Measurements from ENCODE around the gene SPOCK1.
A peak's percentile ranks its signal among the peaks of the same experiment; 100 is the strongest.

The SPOCK1 gene

DNA sequence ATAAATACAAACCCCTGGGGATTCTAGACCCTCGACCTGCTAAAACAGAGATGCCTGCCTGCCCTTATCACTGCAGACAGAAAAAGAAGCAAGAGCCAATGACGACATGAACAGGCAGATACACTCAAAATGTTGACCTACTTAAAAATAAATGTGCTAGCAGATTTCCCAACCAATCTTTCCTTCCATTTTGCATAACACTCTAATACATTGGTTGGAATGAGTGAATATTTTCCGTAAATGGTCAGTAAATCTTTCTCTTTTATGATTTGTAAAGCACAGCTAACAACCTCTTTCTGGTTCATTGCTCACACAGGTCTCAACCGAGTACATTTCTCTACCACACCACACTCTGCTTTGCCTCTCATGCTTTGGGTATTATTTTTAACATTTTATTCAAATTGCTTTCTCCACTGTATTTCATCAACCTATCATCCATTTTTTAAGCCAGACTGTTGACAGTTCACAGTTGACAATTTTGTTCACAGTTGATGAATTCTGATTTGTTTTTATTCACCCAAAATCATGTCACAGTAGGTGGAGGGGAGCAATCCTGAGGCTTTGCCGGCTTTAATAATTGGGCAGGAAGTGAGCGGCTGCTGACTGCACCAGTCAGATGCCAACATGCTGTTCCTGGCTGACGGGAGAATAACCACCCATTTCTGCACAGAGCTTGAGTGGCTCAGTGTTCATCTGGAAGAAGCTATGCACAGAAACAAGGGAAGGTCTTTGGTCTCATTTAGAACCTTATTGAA, 426.6 kb downstream of the SPOCK1 start:
- Histone ChIP-seq H3K27ac (peak overlapping the region; percentile 65 to 71), H3K9me3 (no peaks in the 10 kb centered on the region), H3K36me3 (no peaks in the 10 kb centered on the region), H3K4me1 (peaks cover 0 to 21% (median 15%) of the 10 kb centered on the region in 4 donors), H3K4me3 (peak overlapping the region; percentile 8 to 23), H3K27me3 (no peaks in the 10 kb centered on the region)
- TF ChIP-seq, protein P1, sequence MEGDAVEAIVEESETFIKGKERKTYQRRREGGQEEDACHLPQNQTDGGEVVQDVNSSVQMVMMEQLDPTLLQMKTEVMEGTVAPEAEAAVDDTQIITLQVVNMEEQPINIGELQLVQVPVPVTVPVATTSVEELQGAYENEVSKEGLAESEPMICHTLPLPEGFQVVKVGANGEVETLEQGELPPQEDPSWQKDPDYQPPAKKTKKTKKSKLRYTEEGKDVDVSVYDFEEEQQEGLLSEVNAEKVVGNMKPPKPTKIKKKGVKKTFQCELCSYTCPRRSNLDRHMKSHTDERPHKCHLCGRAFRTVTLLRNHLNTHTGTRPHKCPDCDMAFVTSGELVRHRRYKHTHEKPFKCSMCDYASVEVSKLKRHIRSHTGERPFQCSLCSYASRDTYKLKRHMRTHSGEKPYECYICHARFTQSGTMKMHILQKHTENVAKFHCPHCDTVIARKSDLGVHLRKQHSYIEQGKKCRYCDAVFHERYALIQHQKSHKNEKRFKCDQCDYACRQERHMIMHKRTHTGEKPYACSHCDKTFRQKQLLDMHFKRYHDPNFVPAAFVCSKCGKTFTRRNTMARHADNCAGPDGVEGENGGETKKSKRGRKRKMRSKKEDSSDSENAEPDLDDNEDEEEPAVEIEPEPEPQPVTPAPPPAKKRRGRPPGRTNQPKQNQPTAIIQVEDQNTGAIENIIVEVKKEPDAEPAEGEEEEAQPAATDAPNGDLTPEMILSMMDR (IDR thresholded peaks at IDR 0.05): no peak
- intact Hi-C loops (cut with DNase I; ENCODE audit: low total_unique reads): no loop called here
- no peak for DNase-seq

DNA sequence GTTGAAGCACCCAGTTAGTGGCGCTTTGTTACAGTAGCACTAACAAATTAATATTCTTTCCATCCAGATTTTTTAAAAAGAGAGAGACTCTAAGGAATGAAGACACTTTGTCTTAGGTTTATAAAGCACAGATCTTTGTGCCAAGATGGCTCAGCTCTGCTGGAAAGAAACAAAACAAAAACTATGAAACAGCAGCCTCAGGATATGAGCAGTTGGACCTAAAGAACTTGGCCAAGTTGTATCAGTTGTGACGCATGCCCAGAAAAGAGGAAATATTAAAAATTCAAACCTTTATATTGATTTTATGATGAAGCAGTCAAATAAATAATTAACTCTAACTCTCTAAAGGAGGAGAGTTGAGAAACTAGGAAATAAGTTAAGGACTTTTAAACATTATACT, 427.2 kb downstream of the SPOCK1 start:
- TF ChIP-seq, protein P1 (IDR thresholded peaks at IDR 0.05): no peak
- Histone ChIP-seq H3K4me3 (peak overlapping the region in 1 of 2 donors; percentile 23), H3K27ac (peak overlapping the region; percentile 65 to 71), H3K36me3 (no peaks in the 10 kb centered on the region), H3K9me3 (no peaks in the 10 kb centered on the region), H3K27me3 (no peaks in the 10 kb centered on the region), H3K4me1 (peaks cover 0 to 21% (median 15%) of the 10 kb centered on the region in 4 donors)
- intact Hi-C loops (cut with DNase I; ENCODE audit: low total_unique reads): no loop called here
- DNase-seq: no peak

DNA sequence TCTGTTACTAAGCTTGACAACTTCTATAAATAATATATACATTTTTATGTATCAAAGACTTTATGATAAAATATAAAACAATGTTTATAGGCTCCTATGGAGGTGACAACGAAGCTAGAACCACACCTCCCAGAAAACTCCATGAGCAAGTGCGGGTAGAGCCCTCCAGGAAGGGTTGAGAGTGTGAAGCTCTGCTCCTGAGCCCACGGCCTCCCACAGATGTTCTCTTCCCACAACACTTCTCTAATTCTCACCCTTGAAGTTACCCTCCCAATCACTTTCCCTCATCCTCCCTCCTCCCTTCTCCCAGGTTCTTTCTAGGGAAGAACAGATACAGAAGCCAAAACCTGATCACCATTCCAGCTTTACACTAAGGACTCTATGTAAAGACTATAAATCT, 427.6 kb downstream of the SPOCK1 start:
- TF ChIP-seq, protein P1 (IDR thresholded peaks at IDR 0.05): no peak
- intact Hi-C loops (cut with DNase I; ENCODE audit: low total_unique reads): no loop called here
- Histone ChIP-seq H3K27ac (peak overlapping the region; percentile 65 to 71), H3K4me1 (peaks cover 0 to 21% (median 15%) of the 10 kb centered on the region in 4 donors), H3K9me3 (no peaks in the 10 kb centered on the region), H3K36me3 (no peaks in the 10 kb centered on the region), H3K4me3 (no peak overlapping the region), H3K27me3 (no peaks in the 10 kb centered on the region)
- DNase-seq: no peak

DNA sequence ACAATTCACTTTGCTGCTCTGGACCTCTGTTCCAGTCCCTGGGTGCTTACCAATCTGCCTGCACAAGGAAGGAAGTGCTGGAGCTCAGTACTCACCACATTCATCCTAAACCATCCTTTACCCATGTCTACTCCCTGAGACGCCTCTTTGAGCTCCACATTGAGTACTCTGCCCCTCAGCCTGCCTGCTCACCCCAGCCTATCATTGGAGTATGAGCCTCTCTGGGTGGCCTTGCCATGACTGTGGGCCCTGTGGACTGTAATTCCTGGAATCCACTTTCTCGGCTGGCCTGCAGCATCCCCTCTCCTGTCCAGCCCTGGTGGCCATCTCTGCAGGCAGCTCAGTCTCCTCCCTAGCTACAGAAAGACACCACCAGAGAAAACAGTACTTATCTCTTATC, 428.6 kb downstream of the SPOCK1 start:
- Histone ChIP-seq H3K4me1 (peaks cover 0 to 21% (median 15%) of the 10 kb centered on the region in 4 donors), H3K9me3 (no peaks in the 10 kb centered on the region), H3K27ac (no peak overlapping the region), H3K4me3 (no peak overlapping the region), H3K27me3 (no peaks in the 10 kb centered on the region), H3K36me3 (no peaks in the 10 kb centered on the region)
- no peak for DNase-seq
- TF ChIP-seq, protein P1 (IDR thresholded peaks at IDR 0.05): no peak
- intact Hi-C loops (cut with DNase I; ENCODE audit: low total_unique reads): no loop called here

DNA sequence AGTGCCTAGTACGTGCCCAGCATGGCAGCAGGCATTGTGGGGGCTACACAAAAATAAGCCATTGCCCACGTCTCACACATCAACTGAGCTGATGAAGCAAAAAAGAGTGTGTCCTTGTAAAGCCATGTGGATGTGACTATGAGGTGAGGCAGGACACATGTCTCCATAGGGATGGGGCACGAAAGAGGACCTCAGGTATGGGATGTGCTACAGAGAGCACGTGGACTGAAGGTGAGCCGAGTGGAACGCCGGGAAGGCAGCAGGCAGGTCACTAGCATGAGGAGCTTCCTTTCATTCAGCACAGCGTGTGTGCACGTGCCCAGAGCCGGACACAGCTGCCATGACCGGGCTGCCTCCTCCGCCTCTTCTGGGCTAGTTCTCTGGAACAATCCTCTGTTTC, 429.8 kb downstream of the SPOCK1 start:
- TF ChIP-seq, protein P1 (IDR thresholded peaks at IDR 0.05): no peak
- no peak overlapping the region for H3K4me3 ChIP-seq
- H3K27ac ChIP-seq: no peak overlapping the region
- intact Hi-C loops (cut with DNase I; ENCODE audit: low total_unique reads): no loop called here
- no peaks in the 10 kb centered on the region for H3K36me3 ChIP-seq
- H3K4me1 ChIP-seq: peaks cover 0 to 21% (median 15%) of the 10 kb centered on the region in 4 donors
- H3K27me3 ChIP-seq: no peaks in the 10 kb centered on the region
- no peak for DNase-seq
- no peaks in the 10 kb centered on the region for H3K9me3 ChIP-seq

Data from tibial artery (tissue), 4 donors.